ENCODE data around the gene MACROD2. TPM values are rescaled to one million over a fixed set of nuclear protein-coding genes. Genes with fewer than 3 reads are reported as not detected.

MACROD2 gene
- total RNA-seq, 1 experiment from 2014 or later, result 1.4 TPM

DNA sequence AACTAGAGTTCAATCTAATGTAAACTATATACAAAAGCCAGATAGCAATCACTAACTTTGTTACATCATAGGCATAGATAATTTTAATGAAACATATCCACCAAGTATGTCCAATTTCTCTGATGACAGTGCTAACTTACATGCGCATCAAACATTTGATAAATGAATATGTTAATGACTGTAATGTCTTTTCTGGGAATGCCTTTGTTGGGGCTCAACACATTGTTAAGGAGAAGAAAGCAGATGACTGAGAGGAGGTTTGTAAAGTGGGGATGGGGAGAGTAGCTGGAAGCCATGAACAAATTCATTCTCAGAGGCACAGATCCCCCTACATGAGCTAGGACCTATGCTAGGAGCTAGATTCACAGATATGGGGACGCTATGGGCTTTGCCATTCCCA, 1627.9 kb downstream of the MACROD2 start:
- CTCF ChIA-PET, result no interaction called here

DNA sequence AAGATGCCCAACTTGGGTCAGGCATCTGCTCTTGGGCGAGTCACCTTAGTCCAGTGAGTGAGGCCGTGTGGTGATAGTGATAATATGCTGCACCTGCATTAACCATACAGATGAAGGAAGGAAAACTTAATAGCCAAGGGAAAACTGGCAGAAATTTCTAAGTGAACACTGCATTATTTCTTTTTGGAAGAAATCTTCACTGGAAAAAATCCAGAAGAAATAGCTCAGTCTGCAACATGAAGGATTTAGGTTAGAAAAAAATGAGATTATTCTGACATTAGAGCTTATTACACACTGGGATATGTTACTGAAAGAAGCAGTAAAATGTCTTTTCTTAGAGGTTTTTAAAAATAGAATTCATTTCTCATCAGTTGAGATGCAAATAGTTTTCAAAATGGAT, 1630.7 kb downstream of the MACROD2 start:
- CTCF ChIA-PET, result no interaction called here
- no TSS peak for BruUV-seq (replicated peaks)

More for the DNA sequence above, 1627.9 kb downstream of the MACROD2 start:
- POLR2A ChIA-PET (ENCODE audit: low non-redundant PET), result no interaction called here
- Histone ChIP-seq H3K36me3 (ENCODE audit: insufficient read depth, low read length, poor library complexity, severe bottlenecking) (no peaks in the 10 kb centered on the region), H3K9me3 (ENCODE audit: low read depth, low read length, poor library complexity, severe bottlenecking) (peaks cover 14% of the 10 kb centered on the region), H3K4me1 (ENCODE audit: insufficient read depth, low read length, poor library complexity, severe bottlenecking) (no peaks in the 10 kb centered on the region), H3K27ac (ENCODE audit: low read depth, low read length, poor library complexity, severe bottlenecking) (no peak overlapping the region), H3K4me3 (ENCODE audit: low read depth, low read length, poor library complexity, severe bottlenecking) (no peak overlapping the region), H3K27me3 (replicated peaks; ENCODE audit: insufficient read depth, low read depth, low read length, poor library complexity) (no peaks in the 10 kb centered on the region)
- BruUV-seq (replicated peaks), result no TSS peak
- TF ChIP-seq, protein P1, sequence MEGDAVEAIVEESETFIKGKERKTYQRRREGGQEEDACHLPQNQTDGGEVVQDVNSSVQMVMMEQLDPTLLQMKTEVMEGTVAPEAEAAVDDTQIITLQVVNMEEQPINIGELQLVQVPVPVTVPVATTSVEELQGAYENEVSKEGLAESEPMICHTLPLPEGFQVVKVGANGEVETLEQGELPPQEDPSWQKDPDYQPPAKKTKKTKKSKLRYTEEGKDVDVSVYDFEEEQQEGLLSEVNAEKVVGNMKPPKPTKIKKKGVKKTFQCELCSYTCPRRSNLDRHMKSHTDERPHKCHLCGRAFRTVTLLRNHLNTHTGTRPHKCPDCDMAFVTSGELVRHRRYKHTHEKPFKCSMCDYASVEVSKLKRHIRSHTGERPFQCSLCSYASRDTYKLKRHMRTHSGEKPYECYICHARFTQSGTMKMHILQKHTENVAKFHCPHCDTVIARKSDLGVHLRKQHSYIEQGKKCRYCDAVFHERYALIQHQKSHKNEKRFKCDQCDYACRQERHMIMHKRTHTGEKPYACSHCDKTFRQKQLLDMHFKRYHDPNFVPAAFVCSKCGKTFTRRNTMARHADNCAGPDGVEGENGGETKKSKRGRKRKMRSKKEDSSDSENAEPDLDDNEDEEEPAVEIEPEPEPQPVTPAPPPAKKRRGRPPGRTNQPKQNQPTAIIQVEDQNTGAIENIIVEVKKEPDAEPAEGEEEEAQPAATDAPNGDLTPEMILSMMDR (conservative IDR thresholded peaks at IDR 0.05; ENCODE audit: low read depth, low read length), result no peak
- TF ChIP-seq EZH2 (IDR thresholded peaks at IDR 0.05; ENCODE audit: borderline replicate concordance, low read depth, low read length, poor library complexity, severe bottlenecking), result no peak
- intact Hi-C loops (cut with micrococcal nuclease; ENCODE audit: unreplicated experiment), result no loop called here
- no peak for DNase-seq (ENCODE audit: low spot score)

DNA sequence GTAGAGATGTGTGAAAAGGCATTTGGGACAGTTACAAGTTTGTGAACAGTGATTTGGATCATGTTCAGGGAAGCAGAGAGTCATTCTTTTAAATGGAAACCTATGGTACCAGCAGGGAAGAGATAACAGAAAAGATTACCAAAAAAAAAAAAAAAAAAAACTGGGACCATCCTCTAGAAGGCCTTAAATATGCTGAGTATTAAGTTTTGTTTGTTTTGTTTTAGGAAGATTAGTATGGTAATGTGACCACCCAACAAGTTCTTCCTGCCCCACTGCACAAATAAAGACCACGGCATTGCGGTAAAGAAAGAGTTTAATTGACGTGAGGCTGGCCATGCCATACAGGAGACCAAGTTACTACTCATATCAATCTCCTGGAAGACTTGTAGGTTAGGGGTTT, 1631.8 kb downstream of the MACROD2 start:
- H3K36me3 ChIP-seq (ENCODE audit: insufficient read depth, low read length, poor library complexity, severe bottlenecking), result no peaks in the 10 kb centered on the region
- BruUV-seq (replicated peaks), result no TSS peak
- H3K4me3 ChIP-seq (ENCODE audit: low read depth, low read length, poor library complexity, severe bottlenecking), result no peak overlapping the region
- peaks cover 10% of the 10 kb centered on the region for H3K9me3 ChIP-seq (ENCODE audit: low read depth, low read length, poor library complexity, severe bottlenecking)
- ChIA-PET CTCF (no interaction called here), POLR2A (ENCODE audit: low non-redundant PET) (no interaction called here)
- no peak for DNase-seq (ENCODE audit: low spot score)
- intact Hi-C loops (cut with micrococcal nuclease; ENCODE audit: unreplicated experiment), result no loop called here
- TF ChIP-seq, protein P1 (conservative IDR thresholded peaks at IDR 0.05; ENCODE audit: low read depth, low read length), result no peak
- no peak for TF ChIP-seq EZH2 (IDR thresholded peaks at IDR 0.05; ENCODE audit: borderline replicate concordance, low read depth, low read length, poor library complexity, severe bottlenecking)
- H3K27ac ChIP-seq (ENCODE audit: low read depth, low read length, poor library complexity, severe bottlenecking), result no peak overlapping the region
- H3K27me3 ChIP-seq (replicated peaks; ENCODE audit: insufficient read depth, low read depth, low read length, poor library complexity), result no peaks in the 10 kb centered on the region
- H3K4me1 ChIP-seq (ENCODE audit: insufficient read depth, low read length, poor library complexity, severe bottlenecking), result no peaks in the 10 kb centered on the region

More for the DNA sequence above, 1630.7 kb downstream of the MACROD2 start:
- DNase-seq (ENCODE audit: low spot score), result no peak
- intact Hi-C loops (cut with micrococcal nuclease; ENCODE audit: unreplicated experiment), result no loop called here
- H3K4me1 ChIP-seq (ENCODE audit: insufficient read depth, low read length, poor library complexity, severe bottlenecking), result no peaks in the 10 kb centered on the region
- no peaks in the 10 kb centered on the region for H3K36me3 ChIP-seq (ENCODE audit: insufficient read depth, low read length, poor library complexity, severe bottlenecking)
- no peak overlapping the region for H3K4me3 ChIP-seq (ENCODE audit: low read depth, low read length, poor library complexity, severe bottlenecking)
- no peak overlapping the region for H3K27ac ChIP-seq (ENCODE audit: low read depth, low read length, poor library complexity, severe bottlenecking)
- POLR2A ChIA-PET (ENCODE audit: low non-redundant PET), result no interaction called here
- TF ChIP-seq EZH2 (IDR thresholded peaks at IDR 0.05; ENCODE audit: borderline replicate concordance, low read depth, low read length, poor library complexity, severe bottlenecking), result no peak
- TF ChIP-seq, protein P1 (conservative IDR thresholded peaks at IDR 0.05; ENCODE audit: low read depth, low read length), result no peak
- H3K9me3 ChIP-seq (ENCODE audit: low read depth, low read length, poor library complexity, severe bottlenecking), result peaks cover 10% of the 10 kb centered on the region
- H3K27me3 ChIP-seq (replicated peaks; ENCODE audit: insufficient read depth, low read depth, low read length, poor library complexity), result no peaks in the 10 kb centered on the region
